Activated naive CD4-positive, alpha-beta T cell treated with anti-CD3 and anti-CD28 coated beads, Interleukin-2, amount 10 ng/mL, durations not matched to agents 7 days and 5 days (primary cell): ENCODE results near the gene SPAG4.
A peak's percentile ranks its signal among the peaks of the same experiment; 100 is the strongest.

ENCODE experiments used
- CTCF ChIA-PET: fragments of 350-600 bp; sonication (Branson Sonifier 250); formaldehyde crosslinking; loops from one replicate; lab custom pipeline; 2021; ENCODE audit warnings: antibody characterized with exemption; lab: Charles Lee
- DNase-seq: peaks from one replicate; pipeline ENCODE4 v3.0.0-alpha.2; 2020
- H3K27ac Mint-ChIP-seq: one replicate; pipeline ENCODE4 v1.8.0; 2021; ENCODE audit warnings: mild to moderate bottlenecking, moderate library complexity, mixed read lengths
- H3K27me3 Mint-ChIP-seq: one replicate; pipeline ENCODE4 v1.8.0; 2021; ENCODE audit warnings: mild to moderate bottlenecking, mixed read lengths
- H3K36me3 Mint-ChIP-seq: one replicate; pipeline ENCODE4 v1.8.0; 2021; ENCODE audit warnings: mixed read lengths
- H3K4me1 Mint-ChIP-seq: one replicate; pipeline ENCODE4 v1.8.0; 2021; ENCODE audit warnings: mixed read lengths
- H3K4me3 Mint-ChIP-seq: one replicate; pipeline ENCODE4 v1.8.0; 2021; ENCODE audit warnings: mild to moderate bottlenecking, moderate library complexity, mixed read lengths
- H3K9me3 Mint-ChIP-seq: one replicate; pipeline ENCODE4 v1.8.0; 2021; ENCODE audit warnings: mixed read lengths

SPAG4 gene

GRCh38 chr20:35588397-35588796 is 27.2 kb upstream of the SPAG4 start:
- H3K27ac Mint-ChIP-seq: no peak overlapping the region
- H3K4me3 Mint-ChIP-seq: no peak overlapping the region
- CTCF ChIA-PET: interaction anchor here (0.7 kb wide), 1 partner anchor 7 kb away, joined by 3 read pairs; no protein-coding TSS in a partner anchor
- H3K9me3 Mint-ChIP-seq: no peaks in the 10 kb centered on the region
- no peaks in the 10 kb centered on the region for H3K36me3 Mint-ChIP-seq
- H3K27me3 Mint-ChIP-seq: peaks cover 8% of the 10 kb centered on the region
- no peak for DNase-seq
- no peaks in the 10 kb centered on the region for H3K4me1 Mint-ChIP-seq

- DNase-seq: no peak
- CTCF ChIA-PET: interaction anchor here (0.7 kb wide), 1 partner anchor 474 kb away, joined by 3 read pairs; no protein-coding TSS in a partner anchor
- no peak overlapping the region for H3K4me3 Mint-ChIP-seq
- no peaks in the 10 kb centered on the region for H3K4me1 Mint-ChIP-seq
- H3K9me3 Mint-ChIP-seq: no peaks in the 10 kb centered on the region
- peaks cover 28% of the 10 kb centered on the region for H3K27me3 Mint-ChIP-seq
- H3K36me3 Mint-ChIP-seq: no peaks in the 10 kb centered on the region
- H3K27ac Mint-ChIP-seq: no peak overlapping the region
Measured at GRCh38 chr20:35592339-35592974, 23.2 kb upstream of the SPAG4 start.

- no peaks in the 10 kb centered on the region for H3K36me3 Mint-ChIP-seq
- H3K4me3 Mint-ChIP-seq: no peak overlapping the region
- no peak overlapping the region for H3K27ac Mint-ChIP-seq
- CTCF ChIA-PET: interaction anchor here (0.5 to 1.1 kb wide), 2 partner anchors 7 to 9 kb away, joined by 3 read pairs; no protein-coding TSS in a partner anchor
- peaks cover 58% of the 10 kb centered on the region for H3K27me3 Mint-ChIP-seq
- H3K9me3 Mint-ChIP-seq: no peaks in the 10 kb centered on the region
- DNase-seq: no peak
- H3K4me1 Mint-ChIP-seq: peaks cover under 1% of the 10 kb centered on the region
Measured at GRCh38 chr20:35595456-35595855, 20.2 kb upstream of the SPAG4 start.

- Mint-ChIP-seq H3K36me3 (no peaks in the 10 kb centered on the region), H3K4me1 (peaks cover 5% of the 10 kb centered on the region), H3K27ac (no peak overlapping the region), H3K9me3 (no peaks in the 10 kb centered on the region), H3K4me3 (no peak overlapping the region), H3K27me3 (peaks cover 63% of the 10 kb centered on the region)
- DNase-seq: no peak
- CTCF ChIA-PET: interaction anchor here (0.5 kb wide), 1 partner anchor 8 kb away, joined by 3 read pairs; no protein-coding TSS in a partner anchor
Measured at GRCh38 chr20:35595901-35596300, 19.7 kb upstream of the SPAG4 start.

- no peaks in the 10 kb centered on the region for H3K9me3 Mint-ChIP-seq
- DNase-seq: no peak
- H3K4me3 Mint-ChIP-seq: no peak overlapping the region
- H3K4me1 Mint-ChIP-seq: peaks cover 11% of the 10 kb centered on the region
- no peak overlapping the region for H3K27ac Mint-ChIP-seq
- CTCF ChIA-PET: no interaction called here
- H3K36me3 Mint-ChIP-seq: no peaks in the 10 kb centered on the region
- H3K27me3 Mint-ChIP-seq: peaks cover 70% of the 10 kb centered on the region
Measured at GRCh38 chr20:35597186-35597585, 18.4 kb upstream of the SPAG4 start.

GRCh38 chr20:35598476-35598875 is 17.2 kb upstream of the SPAG4 start:
- CTCF ChIA-PET: no interaction called here
- peaks cover 11% of the 10 kb centered on the region for H3K4me1 Mint-ChIP-seq
- no peak overlapping the region for H3K27ac Mint-ChIP-seq
- no peaks in the 10 kb centered on the region for H3K9me3 Mint-ChIP-seq
- H3K36me3 Mint-ChIP-seq: no peaks in the 10 kb centered on the region
- H3K27me3 Mint-ChIP-seq: peaks cover 83% of the 10 kb centered on the region
- DNase-seq: no peak
- H3K4me3 Mint-ChIP-seq: no peak overlapping the region

- DNase-seq: no peak
- H3K4me1 Mint-ChIP-seq: peaks cover 11% of the 10 kb centered on the region
- H3K27ac Mint-ChIP-seq: no peak overlapping the region
- CTCF ChIA-PET: no interaction called here
- peaks cover 90% of the 10 kb centered on the region for H3K27me3 Mint-ChIP-seq
- H3K9me3 Mint-ChIP-seq: no peaks in the 10 kb centered on the region
- no peaks in the 10 kb centered on the region for H3K36me3 Mint-ChIP-seq
- no peak overlapping the region for H3K4me3 Mint-ChIP-seq
Measured at GRCh38 chr20:35598899-35599775, 16.5 kb upstream of the SPAG4 start.

- Mint-ChIP-seq H3K9me3 (no peaks in the 10 kb centered on the region), H3K4me3 (no peak overlapping the region), H3K4me1 (peaks cover 11% of the 10 kb centered on the region), H3K27me3 (peaks cover 95% of the 10 kb centered on the region), H3K27ac (no peak overlapping the region), H3K36me3 (no peaks in the 10 kb centered on the region)
- CTCF ChIA-PET: no interaction called here
- no peak for DNase-seq
Measured at GRCh38 chr20:35599776-35600120, 15.9 kb upstream of the SPAG4 start.

- H3K27me3 Mint-ChIP-seq: peaks cover 95% of the 10 kb centered on the region
- CTCF ChIA-PET: interaction anchor here (1.0 to 2.1 kb wide), 4 partner anchors 19 to 347 kb away, joined by 3 to 11 read pairs (median 4); no protein-coding TSS in a partner anchor
- H3K36me3 Mint-ChIP-seq: no peaks in the 10 kb centered on the region
- no peak overlapping the region for H3K27ac Mint-ChIP-seq
- peaks cover 11% of the 10 kb centered on the region for H3K4me1 Mint-ChIP-seq
- H3K9me3 Mint-ChIP-seq: no peaks in the 10 kb centered on the region
- peak overlapping the region; percentile 63 for H3K4me3 Mint-ChIP-seq
- DNase-seq: no peak
Measured at GRCh38 chr20:35600176-35600992, 15.2 kb upstream of the SPAG4 start.

GRCh38 chr20:35600993-35601973 is 14.3 kb upstream of the SPAG4 start:
- peak overlapping the region; percentile 63 for H3K4me3 Mint-ChIP-seq
- H3K9me3 Mint-ChIP-seq: no peaks in the 10 kb centered on the region
- H3K27ac Mint-ChIP-seq: no peak overlapping the region
- DNase-seq: peak; percentile 87
- H3K27me3 Mint-ChIP-seq: peaks cover 86% of the 10 kb centered on the region
- no peaks in the 10 kb centered on the region for H3K36me3 Mint-ChIP-seq
- CTCF ChIA-PET: interaction anchor here (0.7 to 2.1 kb wide), 8 partner anchors 16 to 353 kb away, joined by 3 to 11 read pairs (median 4); partner anchors contain the start of gene SCAND1
- H3K4me1 Mint-ChIP-seq: peaks cover 11% of the 10 kb centered on the region

GRCh38 chr20:35601990-35602389 is 13.6 kb upstream of the SPAG4 start:
- H3K4me1 Mint-ChIP-seq: peaks cover 13% of the 10 kb centered on the region
- no peaks in the 10 kb centered on the region for H3K36me3 Mint-ChIP-seq
- H3K27me3 Mint-ChIP-seq: peaks cover 82% of the 10 kb centered on the region
- H3K9me3 Mint-ChIP-seq: no peaks in the 10 kb centered on the region
- H3K4me3 Mint-ChIP-seq: peak overlapping the region; percentile 26
- peak; percentile 16 for DNase-seq
- no peak overlapping the region for H3K27ac Mint-ChIP-seq
- CTCF ChIA-PET: interaction anchor here (1.0 to 2.1 kb wide), 4 partner anchors 18 to 352 kb away, joined by 4 to 11 read pairs (median 5); partner anchors contain the start of gene SCAND1

GRCh38 chr20:35602851-35603495 is 12.7 kb upstream of the SPAG4 start:
- peak; percentile 12 for DNase-seq
- H3K36me3 Mint-ChIP-seq: no peaks in the 10 kb centered on the region
- CTCF ChIA-PET: interaction anchor here (0.8 to 1.0 kb wide), 2 partner anchors 140 to 145 kb away, joined by 3 read pairs; no protein-coding TSS in a partner anchor
- no peak overlapping the region for H3K4me3 Mint-ChIP-seq
- H3K27me3 Mint-ChIP-seq: peaks cover 78% of the 10 kb centered on the region
- peaks cover 14% of the 10 kb centered on the region for H3K4me1 Mint-ChIP-seq
- no peaks in the 10 kb centered on the region for H3K9me3 Mint-ChIP-seq
- H3K27ac Mint-ChIP-seq: no peak overlapping the region
